ENCODE measurements around the gene RETN.
A peak's percentile ranks its signal among the peaks of the same experiment; 100 is the strongest.

Gene RETN

DNA sequence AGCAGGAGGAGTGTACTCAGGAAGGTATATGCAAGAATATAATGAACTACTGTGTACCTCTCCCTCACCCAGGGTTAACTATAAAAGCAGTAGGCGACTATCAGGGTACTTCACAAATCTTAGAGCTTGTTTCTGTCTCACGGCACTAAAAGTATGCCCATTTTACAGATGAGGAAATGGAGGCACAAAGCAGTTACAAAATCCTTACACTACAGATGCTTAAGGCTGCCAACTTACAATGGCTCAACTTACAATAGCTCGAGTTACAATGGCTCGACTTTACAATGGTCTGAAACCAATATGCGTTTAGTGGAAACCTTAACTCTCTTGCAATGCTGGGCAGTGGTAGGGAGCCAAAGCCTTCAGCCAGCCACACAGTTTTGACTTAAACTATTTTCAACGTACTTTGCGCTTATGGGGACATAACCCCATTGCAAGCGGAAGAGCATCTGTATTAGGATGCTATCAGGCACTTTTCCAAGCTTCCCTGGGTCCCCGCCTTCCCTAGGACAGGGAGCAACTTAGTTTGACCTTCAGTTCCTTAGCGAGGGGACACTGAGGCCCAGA lies 29.0 kb downstream of the RETN start:
- ATAC-seq: no peak; the same call in 2 of the 3 replicates
- TF ChIP-seq ARNTL (CRISPR knock-in tag; IDR thresholded peaks at IDR 0.05; ENCODE audit: borderline replicate concordance, low read depth) (no peak), TCF4 (CRISPR knock-in tag; IDR thresholded peaks at IDR 0.05; ENCODE audit: borderline replicate concordance) (no peak), GLIS3 (CRISPR knock-in tag; IDR thresholded peaks at IDR 0.05) (no peak), ZNF8 (CRISPR knock-in tag; IDR thresholded peaks at IDR 0.05) (no peak), ZNF565 (CRISPR knock-in tag; conservative IDR thresholded peaks at IDR 0.05; ENCODE audit: low read depth) (no peak), RARB (CRISPR knock-in tag; IDR thresholded peaks at IDR 0.05) (no peak), BACH2 (CRISPR knock-in tag; IDR thresholded peaks at IDR 0.05; ENCODE audit: borderline replicate concordance) (no peak), ISL1 (CRISPR knock-in tag; IDR thresholded peaks at IDR 0.05) (no peak), ZC3H10 (CRISPR knock-in tag; IDR thresholded peaks at IDR 0.05) (no peak), CREB5 (CRISPR knock-in tag; IDR thresholded peaks at IDR 0.05; ENCODE audit: low read depth) (no peak)
- TF ChIP-seq, protein P1, sequence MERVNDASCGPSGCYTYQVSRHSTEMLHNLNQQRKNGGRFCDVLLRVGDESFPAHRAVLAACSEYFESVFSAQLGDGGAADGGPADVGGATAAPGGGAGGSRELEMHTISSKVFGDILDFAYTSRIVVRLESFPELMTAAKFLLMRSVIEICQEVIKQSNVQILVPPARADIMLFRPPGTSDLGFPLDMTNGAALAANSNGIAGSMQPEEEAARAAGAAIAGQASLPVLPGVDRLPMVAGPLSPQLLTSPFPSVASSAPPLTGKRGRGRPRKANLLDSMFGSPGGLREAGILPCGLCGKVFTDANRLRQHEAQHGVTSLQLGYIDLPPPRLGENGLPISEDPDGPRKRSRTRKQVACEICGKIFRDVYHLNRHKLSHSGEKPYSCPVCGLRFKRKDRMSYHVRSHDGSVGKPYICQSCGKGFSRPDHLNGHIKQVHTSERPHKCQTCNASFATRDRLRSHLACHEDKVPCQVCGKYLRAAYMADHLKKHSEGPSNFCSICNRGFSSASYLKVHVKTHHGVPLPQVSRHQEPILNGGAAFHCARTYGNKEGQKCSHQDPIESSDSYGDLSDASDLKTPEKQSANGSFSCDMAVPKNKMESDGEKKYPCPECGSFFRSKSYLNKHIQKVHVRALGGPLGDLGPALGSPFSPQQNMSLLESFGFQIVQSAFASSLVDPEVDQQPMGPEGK (CRISPR knock-in tag; IDR thresholded peaks at IDR 0.05; ENCODE audit: borderline replicate concordance): no peak

GRCh38 chr19:7698583-7698982 lies 29.7 kb downstream of the RETN start:
- TF ChIP-seq CSDC2 (CRISPR knock-in tag; IDR thresholded peaks at IDR 0.05) (no peak), ISL1 (CRISPR knock-in tag; IDR thresholded peaks at IDR 0.05) (no peak), BACH2 (CRISPR knock-in tag; IDR thresholded peaks at IDR 0.05; ENCODE audit: borderline replicate concordance) (no peak), ZC3H10 (CRISPR knock-in tag; IDR thresholded peaks at IDR 0.05) (no peak), SNAI2 (CRISPR knock-in tag; IDR thresholded peaks at IDR 0.05) (no peak), ESRRG (CRISPR knock-in tag; IDR thresholded peaks at IDR 0.05) (no peak), TCF4 (CRISPR knock-in tag; IDR thresholded peaks at IDR 0.05; ENCODE audit: borderline replicate concordance) (no peak), TSHZ2 (CRISPR knock-in tag; IDR thresholded peaks at IDR 0.05) (no peak)

DNA sequence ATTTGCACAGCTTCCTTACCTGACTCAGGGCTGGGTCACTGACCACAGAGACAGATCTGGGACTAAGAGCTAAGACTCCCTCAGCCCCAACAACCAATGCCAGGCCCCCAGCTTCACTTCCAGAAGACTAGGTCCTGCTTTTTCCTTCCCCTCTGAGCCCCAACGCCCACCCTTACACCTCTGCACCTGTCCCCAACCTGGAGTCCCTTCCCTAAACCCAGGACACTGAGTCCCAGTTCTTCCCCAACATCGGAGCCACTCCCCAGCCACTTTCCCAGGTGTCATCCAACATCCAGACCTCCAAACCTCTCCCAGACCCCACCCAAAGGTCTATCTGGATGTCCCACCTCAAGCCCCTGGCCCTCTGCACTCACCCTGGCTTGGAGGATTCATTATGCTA lies 30.2 kb downstream of the RETN start:
- ATAC-seq: peak; percentile 18; the same call in 1 of the 3 replicates
- no peak for TF ChIP-seq SNAI2 (CRISPR knock-in tag; IDR thresholded peaks at IDR 0.05)
- TF ChIP-seq ZC3H10 (CRISPR knock-in tag; IDR thresholded peaks at IDR 0.05): no peak
- no peak for TF ChIP-seq TOX (CRISPR knock-in tag; IDR thresholded peaks at IDR 0.05; ENCODE audit: borderline replicate concordance)
- TF ChIP-seq ZNF8 (CRISPR knock-in tag; IDR thresholded peaks at IDR 0.05): no peak
- TF ChIP-seq RARB (CRISPR knock-in tag; IDR thresholded peaks at IDR 0.05): no peak
- TF ChIP-seq, protein P2, sequence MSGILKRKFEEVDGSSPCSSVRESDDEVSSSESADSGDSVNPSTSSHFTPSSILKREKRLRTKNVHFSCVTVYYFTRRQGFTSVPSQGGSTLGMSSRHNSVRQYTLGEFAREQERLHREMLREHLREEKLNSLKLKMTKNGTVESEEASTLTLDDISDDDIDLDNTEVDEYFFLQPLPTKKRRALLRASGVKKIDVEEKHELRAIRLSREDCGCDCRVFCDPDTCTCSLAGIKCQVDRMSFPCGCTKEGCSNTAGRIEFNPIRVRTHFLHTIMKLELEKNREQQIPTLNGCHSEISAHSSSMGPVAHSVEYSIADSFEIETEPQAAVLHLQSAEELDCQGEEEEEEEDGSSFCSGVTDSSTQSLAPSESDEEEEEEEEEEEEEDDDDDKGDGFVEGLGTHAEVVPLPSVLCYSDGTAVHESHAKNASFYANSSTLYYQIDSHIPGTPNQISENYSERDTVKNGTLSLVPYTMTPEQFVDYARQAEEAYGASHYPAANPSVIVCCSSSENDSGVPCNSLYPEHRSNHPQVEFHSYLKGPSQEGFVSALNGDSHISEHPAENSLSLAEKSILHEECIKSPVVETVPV (CRISPR knock-in tag; IDR thresholded peaks at IDR 0.05): no peak
- TF ChIP-seq POU6F1 (CRISPR knock-in tag; IDR thresholded peaks at IDR 0.05; ENCODE audit: borderline replicate concordance, low read depth): no peak
- TF ChIP-seq ZNF565 (CRISPR knock-in tag; conservative IDR thresholded peaks at IDR 0.05; ENCODE audit: low read depth): no peak
- TF ChIP-seq TSHZ2 (CRISPR knock-in tag; IDR thresholded peaks at IDR 0.05): no peak

More at GRCh38 chr19:7698583-7698982, 29.7 kb downstream of the RETN start:
- peak; percentile 15; the same call in 1 of the 3 replicates for ATAC-seq

All from SK-N-SH treated with all-trans-retinoic acid at 6 μM for 48 hours (cell line).